Activated gamma-delta T cell treated with anti-CD3 and anti-CD28 coated beads, Interleukin-2, amount 50 U/mL, for 16 hours (primary cell): Measurements from ENCODE around the gene PFDN6.
"Not testable (repeated sequence)": the region's sequence is repeated elsewhere in the genome, so short reads cannot be mapped to it uniquely, and the experiment has no call there.

Experiments used
- DNase-seq: peaks from one replicate; pipeline ENCODE4 v3.0.0-alpha.2; 2020; ENCODE audit warnings: low read depth

PFDN6 gene

DNA sequence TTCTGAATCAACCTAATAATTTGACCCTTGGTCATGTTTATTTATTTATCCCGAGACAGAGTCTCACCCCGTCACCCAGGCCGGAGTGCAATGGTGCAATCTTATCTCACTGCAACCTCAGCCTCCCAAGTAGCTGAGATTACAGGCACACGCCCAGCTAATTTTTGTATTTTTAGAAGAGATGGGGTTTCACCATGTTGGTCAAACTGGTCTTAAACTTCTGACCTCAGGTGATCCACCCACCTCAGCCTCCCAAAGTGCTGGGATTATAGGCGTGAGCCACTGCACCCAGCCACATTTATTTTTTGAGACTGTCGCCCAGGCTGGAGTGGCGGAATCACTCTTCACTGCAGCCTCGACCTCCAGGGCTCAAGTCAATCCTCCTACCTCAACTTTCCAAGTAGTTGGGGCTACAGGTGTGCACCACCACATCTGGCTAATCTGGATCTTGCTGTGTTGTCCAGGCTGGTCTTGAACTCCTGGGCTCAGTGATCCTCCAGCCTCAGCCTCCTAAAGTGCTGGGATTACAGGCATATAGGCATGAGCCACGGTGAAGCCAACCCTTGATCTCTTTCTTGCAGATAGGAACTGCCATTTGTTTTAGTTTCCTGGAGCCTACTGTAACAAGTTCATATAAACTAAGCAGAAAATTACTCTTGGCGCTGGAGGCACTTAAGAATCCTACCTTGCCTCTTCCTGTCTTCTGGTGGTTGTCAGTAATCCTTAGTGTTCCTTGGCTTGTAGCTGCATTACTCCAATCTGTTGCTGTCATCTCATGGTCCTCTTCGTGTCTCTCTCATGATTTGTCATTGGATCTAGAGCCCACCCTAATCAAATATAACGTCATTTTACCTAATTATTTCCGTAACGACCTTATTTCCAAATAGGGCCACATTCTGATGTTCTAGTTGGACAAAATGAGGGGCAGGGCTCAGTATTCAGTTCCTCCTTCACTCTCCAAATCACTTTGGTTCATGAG, 15.2 kb upstream of the PFDN6 start:
- no peak for DNase-seq

DNA sequence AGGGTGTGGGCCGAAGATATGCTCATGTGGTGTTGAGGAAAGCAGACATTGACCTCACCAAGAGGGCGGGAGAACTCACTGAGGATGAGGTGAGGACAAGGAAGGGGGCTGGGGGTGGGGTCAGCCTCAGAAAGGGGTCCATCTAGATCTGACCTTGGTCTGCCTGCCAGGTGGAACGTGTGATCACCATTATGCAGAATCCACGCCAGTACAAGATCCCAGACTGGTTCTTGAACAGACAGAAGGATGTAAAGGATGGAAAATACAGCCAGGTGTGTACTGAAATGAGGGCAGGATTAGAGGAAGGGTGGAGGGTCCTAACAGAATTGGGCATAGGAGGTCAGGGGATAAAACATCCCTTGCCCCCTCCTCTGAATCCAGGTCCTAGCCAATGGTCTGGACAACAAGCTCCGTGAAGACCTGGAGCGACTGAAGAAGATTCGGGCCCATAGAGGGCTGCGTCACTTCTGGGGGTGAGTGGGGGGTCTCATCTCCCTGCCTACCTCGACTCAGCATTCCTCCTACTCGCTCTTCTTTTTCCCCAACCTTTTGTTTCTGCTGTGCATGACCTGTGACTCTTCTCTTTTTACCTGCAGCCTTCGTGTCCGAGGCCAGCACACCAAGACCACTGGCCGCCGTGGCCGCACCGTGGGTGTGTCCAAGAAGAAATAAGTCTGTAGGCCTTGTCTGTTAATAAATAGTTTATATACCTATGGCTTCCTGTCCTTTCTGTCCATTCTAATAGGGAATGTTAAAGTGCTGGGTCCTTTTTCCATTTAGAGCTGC, 13.4 kb upstream of the PFDN6 start:
- DNase-seq = not testable (repeated sequence)

GRCh38 chr6:33276581-33276863, 12.9 kb upstream of the PFDN6 start:
- DNase-seq = no peak

GRCh38 chr6:33276864-33277662, 12.3 kb upstream of the PFDN6 start, which contains the start of gene B3GALT4:
Gene B3GALT4 (plus strand): TSS chr6:33277123. CDS start chr6:33277420, 297 bp downstream.
- DNase-seq = peak; percentile 47

- DNase-seq = no peak
These were observed 11.6 kb upstream of the PFDN6 start for GRCh38 chr6:33277663-33278391.

GRCh38 chr6:33278392-33278741, 11.0 kb upstream of the PFDN6 start:
- no peak for DNase-seq

DNA sequence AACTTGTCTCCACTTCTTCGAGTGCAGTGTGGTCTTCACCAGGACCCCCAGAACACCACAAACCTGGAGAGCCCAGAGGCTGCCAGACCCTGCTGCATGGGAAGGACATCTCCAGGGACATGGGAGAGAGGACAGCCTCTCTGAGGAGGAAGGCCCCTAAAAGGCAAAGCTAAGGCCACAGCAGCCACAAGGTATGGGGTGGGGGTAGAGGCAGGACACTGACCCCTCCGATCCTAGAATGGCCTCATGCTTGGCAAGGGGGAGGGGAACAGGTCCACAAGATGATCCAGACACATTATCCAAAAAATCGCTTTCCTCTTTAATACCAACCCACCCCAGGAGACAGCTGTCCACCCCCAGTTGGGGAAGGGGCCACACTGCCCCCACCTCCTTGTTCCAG, 10.6 kb upstream of the PFDN6 start:
- no peak for DNase-seq

GRCh38 chr6:33279257-33279695, 10.1 kb upstream of the PFDN6 start:
- DNase-seq = no peak

- DNase-seq = no peak
These were observed 9.4 kb upstream of the PFDN6 start for GRCh38 chr6:33279971-33280511.

DNA sequence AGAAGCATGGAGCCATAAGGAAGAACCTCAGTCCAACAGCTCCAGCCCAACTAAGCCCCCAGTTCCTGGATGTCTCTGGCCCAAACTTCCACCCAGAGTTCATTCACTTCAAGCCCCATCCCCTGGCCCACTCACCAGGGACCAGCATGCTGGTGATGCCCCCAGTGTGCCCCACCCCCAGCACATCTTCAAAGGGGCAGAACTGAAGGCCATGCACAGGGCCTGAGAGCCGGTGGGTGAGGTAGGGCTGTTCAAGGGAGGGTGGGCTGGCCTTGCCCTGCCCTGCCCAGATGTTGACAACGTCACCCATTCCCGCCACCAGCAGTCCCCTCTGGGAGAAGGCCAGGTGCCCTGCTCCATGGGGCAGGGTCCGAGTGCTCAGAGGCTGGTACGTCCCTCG, 8.9 kb upstream of the PFDN6 start:
- DNase-seq = no peak

DNA sequence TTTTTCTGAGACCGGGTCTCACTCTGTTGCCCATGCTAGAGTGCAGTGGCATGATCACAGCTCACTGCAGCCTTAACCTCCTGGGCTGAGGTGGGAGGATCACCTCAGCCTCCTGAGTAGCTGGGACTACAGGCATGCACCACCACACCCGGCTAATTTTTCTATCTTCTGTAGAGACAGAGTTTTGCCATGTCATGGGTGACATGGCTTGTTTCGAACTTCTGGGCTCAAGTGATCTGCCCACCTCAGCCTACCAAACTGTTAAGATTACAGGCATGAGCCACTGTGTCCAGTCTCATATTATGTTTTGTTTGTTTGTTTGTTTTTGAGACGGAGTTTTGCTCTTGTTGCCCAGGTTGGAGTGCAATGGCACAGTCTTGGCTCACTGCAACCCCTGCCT, 4.2 kb upstream of the PFDN6 start:
- not testable (repeated sequence) for DNase-seq

GRCh38 chr6:33286946-33287914, 2.2 kb upstream of the PFDN6 start:
- DNase-seq = no peak

GRCh38 chr6:33288141-33288920, 1.1 kb upstream of the PFDN6 start:
- DNase-seq = no peak

DNA sequence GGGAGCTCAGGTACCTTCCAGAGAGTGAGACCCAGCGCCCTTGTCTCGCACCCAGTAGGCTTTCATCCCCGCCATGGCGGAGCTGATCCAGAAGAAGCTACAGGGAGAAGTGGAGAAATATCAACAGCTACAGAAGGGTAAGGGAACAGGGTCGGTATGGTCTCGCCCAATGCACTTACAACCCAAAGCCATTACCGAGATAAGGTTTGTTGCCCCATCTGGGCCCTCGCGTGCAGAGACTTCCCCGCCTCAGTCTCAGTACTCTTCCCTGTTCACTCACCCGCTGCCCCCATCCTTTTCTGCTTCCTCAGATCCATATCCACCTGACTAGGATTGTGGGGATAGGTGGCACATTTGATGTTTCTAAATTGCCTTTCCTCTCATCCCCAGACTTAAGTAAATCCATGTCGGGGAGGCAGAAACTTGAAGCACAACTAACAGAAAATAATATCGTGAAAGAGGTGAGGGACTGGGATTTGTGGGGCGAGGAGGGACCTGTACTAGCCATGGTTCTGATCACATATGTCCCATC, 449 bp downstream of the PFDN6 start:
- no peak for DNase-seq

- no peak for DNase-seq
These were observed 1.1 kb downstream of the PFDN6 start for GRCh38 chr6:33290459-33290858.

DNA sequence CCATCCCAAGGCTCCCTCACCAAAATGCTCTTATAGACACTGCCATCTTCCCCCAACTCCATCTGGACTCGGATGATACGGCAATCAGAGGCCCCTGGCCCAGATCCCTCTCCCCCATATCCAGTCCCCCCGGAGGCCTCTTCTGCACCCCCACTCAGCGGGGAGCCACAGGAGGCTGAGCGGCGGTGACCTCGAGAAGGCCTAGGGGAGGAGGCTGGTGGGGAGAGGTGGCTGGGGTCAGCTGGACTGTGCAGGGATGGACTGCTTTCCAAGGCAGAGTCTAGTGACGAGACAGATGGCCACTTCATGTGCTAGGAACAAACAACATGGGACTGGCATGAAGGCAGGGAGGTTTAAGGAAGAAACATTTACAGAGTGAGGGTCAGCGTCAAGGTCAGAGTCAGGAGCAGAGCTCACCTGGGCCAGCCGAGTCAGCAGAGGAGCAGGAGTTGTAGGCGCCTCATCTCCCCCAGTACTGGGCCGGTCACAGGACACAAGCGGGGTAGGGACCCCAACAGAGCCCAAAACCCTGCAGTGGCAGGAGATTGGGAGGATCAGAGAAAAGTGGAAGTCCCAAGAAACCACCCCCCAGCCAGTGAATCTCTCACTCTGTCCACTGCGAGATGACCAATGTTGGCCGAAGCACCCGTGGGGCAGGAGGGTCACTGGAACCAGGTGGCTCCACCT, 3.7 kb downstream of the PFDN6 start:
- DNase-seq = no peak

- no peak for DNase-seq
These were observed 4.9 kb downstream of the PFDN6 start for GRCh38 chr6:33294086-33294823.
